Right ventricle myocardium superior (tissue), 1 donor: ENCODE measurements around the gene LMF2. TPM values are rescaled to one million over a fixed set of nuclear protein-coding genes. Genes with fewer than 3 reads are reported as not detected.

Experiments
- ATAC-seq: fragments of 200-7000 bp; cut with Tn5 transposase; one replicate; pipeline ENCODE4 v1.9.1; 2020; ENCODE audit warnings: mild to moderate bottlenecking; ENCODE audit not compliant: poor library complexity
- DNase-seq: peaks from one replicate; pipeline ENCODE4 v3.0.0-alpha.2; 2020
- intact Hi-C: fragments of 100-400 bp; cut with DNase I; formaldehyde crosslinking; loops from one replicate; pipeline ENCODE4 v1.11.2; 2022
- total RNA-seq: library from RNA; stranded (reverse); fragmentation: NEBNext Ultra II Directional; extraction: Animal tissue kit (Norgen Biotek cat#: 25700); gene quantifications from one replicate; pipeline ENCODE4 v1.2.1, GENCODE V29; 2021
- donor health status: DM: no; HTN: yes; CAD: no; lungs with severe emphysema.

LMF2 gene
- total RNA-seq, 1 donor from 2014 or later = 25.3 TPM

DNA sequence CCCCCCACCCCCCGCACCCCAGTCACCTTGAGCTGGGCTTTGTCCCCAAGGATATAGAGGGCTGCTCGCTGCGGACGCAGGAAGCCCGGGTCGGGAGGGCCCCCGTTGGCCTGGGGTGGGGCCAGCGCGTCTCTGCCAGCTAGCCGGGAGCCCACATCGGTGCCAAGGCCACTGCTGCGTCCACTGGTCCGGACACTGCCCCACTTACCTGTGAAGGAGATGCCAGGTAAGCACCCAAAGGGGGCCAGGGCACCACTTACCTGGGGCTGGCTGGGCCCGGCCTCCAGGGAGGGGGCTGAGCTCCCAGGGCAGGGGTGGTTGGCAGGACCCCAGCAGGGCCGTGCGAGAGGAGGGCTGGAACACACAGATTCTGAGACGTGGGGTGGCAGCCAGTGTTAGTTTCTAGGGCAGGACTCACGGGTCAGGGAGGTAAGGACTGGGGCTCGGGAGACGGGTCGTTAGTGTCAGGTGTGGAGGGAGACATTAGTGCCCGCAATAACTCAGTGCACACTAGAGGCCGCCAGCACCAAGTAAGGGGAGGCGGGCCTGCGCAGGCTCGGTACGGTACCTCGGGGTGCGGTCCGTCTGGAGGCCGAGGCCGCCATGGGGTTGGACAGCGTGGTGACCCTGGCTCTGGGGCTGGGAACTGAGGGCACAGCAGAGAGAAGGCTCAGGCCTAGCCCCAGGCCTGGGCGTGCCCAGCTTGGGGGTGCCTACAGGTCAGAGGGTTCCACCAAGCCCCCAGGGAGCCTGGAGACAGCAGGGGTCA lies 50.9 kb downstream of the LMF2 start:
- ATAC-seq (no peak), DNase-seq (no peak)
- intact Hi-C loops = no loop called here

DNA sequence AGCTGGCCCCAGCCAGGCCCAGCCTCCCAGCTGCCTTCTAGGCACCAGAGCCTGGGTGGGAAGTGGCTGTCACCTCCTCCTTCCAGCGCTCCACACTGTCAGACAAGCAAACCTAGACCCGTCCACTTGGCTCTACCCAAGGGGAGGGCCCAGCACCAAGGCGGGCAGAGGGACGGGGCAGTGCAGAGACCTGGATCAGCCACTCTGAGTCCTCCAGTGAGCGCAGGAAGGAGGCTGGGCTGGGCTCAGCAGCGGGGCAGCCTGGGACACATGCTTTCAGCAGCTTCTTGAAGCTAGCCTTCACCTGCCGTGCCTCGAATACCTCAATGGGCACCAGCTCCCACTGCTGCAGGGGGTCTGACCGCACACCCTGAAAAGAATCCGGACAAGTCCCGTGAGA lies 51.5 kb downstream of the LMF2 start:
- ATAC-seq = no peak
- intact Hi-C loops = no loop called here
- DNase-seq = no peak

DNA sequence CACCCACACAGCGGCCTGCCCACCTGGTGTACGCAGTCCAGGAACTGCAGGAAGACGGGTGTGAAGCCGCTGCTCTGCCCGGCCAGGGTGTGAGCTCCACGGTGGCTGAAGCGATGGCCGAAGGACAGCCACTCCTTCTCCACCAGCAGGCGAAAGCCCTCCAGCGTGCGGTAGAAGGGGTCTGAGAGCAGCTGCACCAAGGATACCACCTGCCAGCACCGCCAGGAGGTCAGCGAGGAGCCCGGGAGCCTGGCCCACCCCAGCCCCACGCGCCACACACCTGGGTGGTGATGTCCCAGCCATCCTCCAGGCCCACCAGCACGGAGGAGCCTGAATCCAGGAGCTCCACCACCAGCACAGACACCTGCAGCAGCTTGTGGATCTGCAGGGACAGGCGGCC lies 52.3 kb downstream of the LMF2 start:
- DNase-seq (no peak), ATAC-seq (no peak)
- intact Hi-C loops = no loop called here

DNA sequence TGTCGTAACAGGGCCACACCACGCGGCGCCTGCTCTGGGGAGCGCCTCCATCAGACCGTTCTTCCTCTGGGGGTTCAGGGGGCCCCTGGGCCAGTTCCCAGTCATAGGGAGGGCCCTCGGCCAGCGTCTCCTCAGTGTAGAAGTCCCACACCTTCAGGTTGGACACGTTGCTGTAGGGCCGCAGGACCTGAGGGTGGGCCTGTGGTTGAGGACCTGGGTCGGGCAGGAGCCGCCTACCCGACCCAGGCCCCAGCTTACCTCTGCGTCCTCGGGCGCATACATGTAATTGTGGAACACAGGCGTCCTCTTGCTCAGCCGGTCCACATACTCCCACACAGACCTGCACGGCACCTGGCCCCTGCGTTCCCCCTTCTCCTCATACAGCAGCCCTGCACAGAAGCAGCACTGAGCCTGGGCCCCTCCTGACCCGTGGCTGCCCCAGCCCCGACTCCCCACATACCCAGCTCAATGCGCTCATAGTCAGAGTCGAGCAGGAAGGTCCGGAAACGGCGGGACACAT lies 52.9 kb downstream of the LMF2 start:
- no peak for ATAC-seq
- intact Hi-C loops = no loop called here
- DNase-seq = no peak

Other genes with a start within 250 kb of the LMF2 start
- gene MAPK12, start 246.0 kb downstream of the LMF2 start, total RNA-seq = 13.2 TPM
- gene MAPK11, start 237.3 kb downstream of the LMF2 start, total RNA-seq = 8.5 TPM
- gene PLXNB2, start 200.1 kb downstream of the LMF2 start, total RNA-seq = 68.3 TPM
- 1.1 TPM for gene DENND6B, start 180.7 kb downstream of the LMF2 start, total RNA-seq
- gene PPP6R2, start 164.4 kb downstream of the LMF2 start, total RNA-seq = 40.4 TPM
- gene SBF1, start 32.7 kb downstream of the LMF2 start, total RNA-seq = 46.6 TPM
- gene ADM2, start 26.2 kb downstream of the LMF2 start, total RNA-seq = not detected
- not detected for gene MIOX, start 20.8 kb downstream of the LMF2 start, total RNA-seq
- 28.8 TPM for gene NCAPH2, start 522 bp upstream of the LMF2 start, total RNA-seq
- not detected for gene SCO2, start 17.9 kb upstream of the LMF2 start, total RNA-seq
- gene TYMP, start 22.3 kb upstream of the LMF2 start, total RNA-seq = 11.8 TPM
- not detected for gene KLHDC7B, start 38.2 kb upstream of the LMF2 start, total RNA-seq
- gene SYCE3, start 55.2 kb upstream of the LMF2 start, total RNA-seq = not detected
- gene CPT1B, start 70.7 kb upstream of the LMF2 start, total RNA-seq = 402 TPM
- 36.0 TPM for gene CHKB, start 75.1 kb upstream of the LMF2 start, total RNA-seq
- gene MAPK8IP2, start 93.1 kb upstream of the LMF2 start, total RNA-seq = 0.62 TPM
- 19.1 TPM for gene ARSA, start 120.5 kb upstream of the LMF2 start, total RNA-seq
- 19.3 TPM for gene SHANK3, start 165.1 kb upstream of the LMF2 start, total RNA-seq
- 0.43 TPM for gene ACR, start 230.5 kb upstream of the LMF2 start, total RNA-seq